K562 treated with DMSO at 1 percent for 4 hours (cell line): ENCODE data around the gene LRRC75B. TPM values are rescaled to one million over a fixed set of nuclear protein-coding genes. Genes with fewer than 3 reads are reported as not detected.

ENCODE experiments used
- total RNA-seq: library from RNA; unstranded; fragments of 300-600 nt; gene quantifications from 2 replicates; pipeline ENCODE4 v1.2.3, GENCODE V29; 2022; ENCODE audit not compliant: insufficient read depth

The LRRC75B gene, protein sequence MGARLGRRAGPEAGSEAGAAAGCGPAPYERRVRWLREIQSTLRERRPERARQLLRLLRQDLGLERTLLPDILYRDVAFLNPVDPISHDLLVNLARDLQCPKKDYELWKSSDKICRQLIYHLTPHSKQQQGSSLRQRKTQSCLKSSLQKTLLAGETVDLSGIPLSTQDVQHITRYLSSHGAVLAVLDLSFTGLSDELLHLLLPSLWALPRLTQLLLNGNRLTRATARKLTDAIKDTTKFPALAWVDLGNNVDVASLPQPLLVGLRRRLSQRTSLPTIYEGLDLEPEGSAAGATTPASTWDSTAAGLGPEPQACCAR
- total RNA-seq, result 2.1 TPM in 1 of 2 replicates, not detected in the other

DNA sequence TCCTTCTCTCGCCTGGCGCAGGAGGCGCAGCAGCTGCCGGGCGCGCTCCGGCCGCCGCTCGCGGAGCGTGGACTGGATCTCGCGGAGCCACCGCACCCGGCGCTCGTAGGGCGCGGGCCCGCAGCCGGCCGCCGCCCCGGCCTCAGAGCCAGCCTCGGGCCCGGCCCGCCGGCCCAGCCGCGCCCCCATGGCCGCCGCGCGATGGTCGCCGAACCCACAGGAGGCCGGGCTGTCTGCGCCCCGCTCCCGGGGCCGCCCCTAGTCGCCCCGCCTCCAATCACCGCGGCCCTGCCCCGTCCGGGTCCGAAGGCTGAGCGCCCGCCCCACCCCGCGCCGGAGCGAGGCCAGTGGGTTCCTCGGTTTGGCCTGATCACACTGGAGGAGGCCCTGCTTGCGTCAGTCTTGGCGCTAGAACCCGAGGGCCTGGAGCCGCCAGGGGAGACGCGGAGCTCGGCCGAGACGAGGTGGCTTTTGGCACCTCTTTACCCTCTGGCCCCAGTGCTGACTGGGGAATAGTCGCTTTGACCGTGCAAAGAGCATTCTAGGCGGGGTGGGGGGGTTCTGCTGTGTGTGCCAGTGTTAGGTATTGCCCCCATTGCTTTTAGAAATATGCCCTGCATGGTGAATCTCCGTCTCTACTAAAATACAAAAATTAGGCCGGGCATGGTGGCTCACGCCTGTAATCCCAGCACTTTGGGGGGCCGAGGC is at the start of gene LRRC75B:
Gene LRRC75B (minus strand): TSS at position 223 of the 708 bp plus-strand sequence. CDS start 34 bp downstream, at position 189.

DNA sequence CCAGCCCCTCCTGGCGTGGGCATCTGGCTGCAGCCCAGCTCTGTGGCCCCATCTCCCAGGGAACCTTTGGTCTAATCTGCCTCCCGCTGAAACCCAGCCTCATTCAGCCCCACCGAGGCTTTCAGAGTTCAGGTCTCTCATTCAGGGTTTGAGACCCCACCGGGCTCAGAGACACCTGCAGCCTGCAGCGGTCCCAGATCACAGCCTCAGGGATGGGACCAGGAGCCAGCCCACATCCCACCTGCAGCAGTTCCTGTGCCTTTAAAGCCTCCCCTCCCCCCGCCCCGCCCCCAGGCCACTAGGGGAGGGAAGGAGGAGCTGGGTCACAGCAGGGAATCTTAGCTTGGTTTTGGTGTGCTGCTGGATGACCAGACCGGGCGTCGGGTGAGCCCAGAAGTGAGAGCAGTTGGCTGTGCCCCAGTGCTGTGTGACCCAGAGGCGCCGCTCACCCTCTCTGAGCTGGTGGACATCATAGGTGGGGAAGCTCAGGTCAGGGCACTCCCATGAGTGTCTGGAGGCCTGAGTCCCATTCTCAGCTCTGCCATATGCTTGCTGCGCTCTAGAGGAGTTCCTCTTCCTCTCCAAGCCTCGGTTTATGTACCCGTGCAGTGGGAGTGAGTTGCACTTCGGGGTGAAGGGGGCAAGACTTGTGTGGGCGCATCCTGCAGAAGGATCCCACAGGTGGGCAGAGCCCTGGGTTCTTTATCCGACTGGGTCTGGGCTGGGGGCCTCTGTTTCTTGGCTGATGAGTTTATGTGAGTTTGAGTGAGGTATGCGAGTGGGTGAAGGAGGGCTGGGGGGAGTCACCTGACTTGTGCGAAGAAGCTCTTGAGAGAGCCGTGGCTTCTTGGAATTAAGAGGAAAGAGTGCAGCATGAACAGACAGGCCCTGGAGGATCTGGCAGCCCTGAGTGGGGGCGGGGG is 10.2 kb upstream of the LRRC75B start, which contains the start of gene GGT1:
Gene GGT1 (plus strand): TSS at position 347 of the 923 bp plus-strand sequence. CDS start 7,889 bp downstream, outside the sequence.

DNA sequence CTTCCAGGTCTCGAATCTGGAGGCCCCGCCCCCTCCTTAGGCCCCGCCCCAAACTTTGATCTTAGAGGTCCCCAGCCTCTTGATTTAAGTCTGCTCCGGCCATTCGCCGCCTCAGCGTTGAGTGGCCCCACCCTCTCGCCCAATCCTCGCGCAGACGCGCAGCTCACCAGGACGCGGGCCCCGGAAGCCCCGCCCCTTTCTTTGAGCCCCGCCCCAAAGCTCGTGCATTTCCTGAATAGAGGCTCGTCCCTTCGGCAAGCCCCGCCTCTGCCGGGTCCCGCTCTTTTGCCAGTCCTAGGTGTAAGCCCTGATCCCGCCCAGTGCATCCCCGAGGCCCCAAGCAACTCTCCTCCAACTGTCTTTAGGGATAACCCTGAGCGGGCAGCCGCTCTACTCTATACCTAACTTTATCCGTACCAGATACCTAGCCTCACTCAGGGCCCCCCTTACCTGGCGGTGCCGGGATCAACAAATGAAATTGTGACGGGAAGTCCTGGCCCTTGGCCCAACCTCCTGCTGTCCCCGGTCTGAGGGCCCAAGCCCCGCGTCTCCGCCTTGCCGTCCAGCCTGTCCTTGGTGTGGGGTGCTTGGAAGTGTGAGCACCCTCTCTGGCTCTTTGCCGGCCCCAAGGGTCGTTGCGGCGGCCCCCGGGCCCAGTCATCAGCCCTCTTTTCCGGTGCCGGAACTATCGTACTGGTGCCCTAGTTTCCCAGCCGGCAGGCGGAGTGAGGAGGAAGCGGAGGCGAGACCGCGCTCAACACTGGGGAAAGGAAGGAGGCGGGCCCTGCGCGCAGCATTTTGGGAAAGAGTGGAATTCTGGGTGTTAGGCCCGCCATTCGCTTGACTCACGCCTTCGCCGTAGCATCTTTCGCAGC is 37.5 kb downstream of the LRRC75B start, which contains the start of gene SNRPD3:
Gene SNRPD3 (plus strand): TSS at position 835 of the 875 bp plus-strand sequence. CDS start 1,676 bp downstream, outside the sequence.

DNA sequence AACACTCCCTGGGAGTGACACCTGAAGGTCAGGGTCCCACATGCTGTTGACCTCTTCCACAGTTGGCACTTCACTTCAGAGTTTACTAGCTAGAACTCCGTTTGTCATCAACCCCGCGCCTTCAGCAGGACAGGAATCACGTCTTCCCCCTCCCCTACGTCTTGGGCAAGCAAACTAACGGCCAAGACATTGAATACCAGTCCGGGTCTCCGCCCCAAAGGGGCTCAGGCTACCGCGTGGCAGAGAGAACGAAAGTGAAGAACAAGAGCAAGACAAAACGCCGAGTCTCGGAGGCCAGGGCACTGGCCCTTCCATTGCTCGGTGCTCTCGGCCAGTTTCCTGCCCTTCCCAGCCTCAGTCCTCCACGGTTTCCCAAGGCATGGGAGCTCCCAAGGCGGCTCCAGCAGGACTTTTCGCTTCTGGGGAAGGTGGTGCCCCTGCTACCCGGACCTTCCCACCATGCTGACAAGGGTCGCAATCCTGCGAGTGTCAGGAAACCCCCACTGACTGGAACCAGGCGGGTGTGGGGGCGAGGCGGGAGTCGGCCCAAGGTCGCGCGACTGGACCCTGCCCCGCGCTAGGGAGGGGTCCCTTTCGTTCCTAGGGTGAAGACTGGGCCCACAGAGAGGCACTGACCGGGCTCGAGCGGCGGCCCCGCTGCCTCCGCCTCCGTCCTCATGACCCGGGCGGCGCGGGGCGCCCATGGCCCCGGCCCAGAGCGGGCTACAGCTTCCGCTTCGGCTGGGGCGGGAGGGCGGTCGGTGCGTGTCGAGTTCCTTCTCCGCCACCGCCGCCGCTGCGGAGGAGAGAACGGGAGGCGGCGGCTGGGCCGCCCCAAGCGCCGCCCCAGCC is 38.3 kb downstream of the LRRC75B start, which contains the start of gene GUCD1:
Gene GUCD1 (minus strand): TSS at position 826 of the 852 bp plus-strand sequence. CDS start 147 bp downstream, at position 679.

Other genes with a start within 250 kb of the LRRC75B start
- 3.0 and 3.5 TPM in 2 replicates for gene ADORA2A, start 165.5 kb downstream of the LRRC75B start, total RNA-seq
- 0.53 TPM in 1 of 2 replicates, not detected in the other for gene UPB1, start 97.7 kb downstream of the LRRC75B start, total RNA-seq
- 45.0 and 50.7 TPM in 2 replicates for gene GUCD1, start 37.9 kb downstream of the LRRC75B start, total RNA-seq
- 69.4 and 83.1 TPM in 2 replicates for gene SNRPD3, start 37.1 kb downstream of the LRRC75B start, total RNA-seq
- gene GGT1, start 10.1 kb upstream of the LRRC75B start, total RNA-seq, result 22.2 and 24.6 TPM in 2 replicates
- gene PIWIL3, start 181.6 kb upstream of the LRRC75B start, total RNA-seq, result not detected in 2 replicates
- gene SGSM1, start 213.1 kb upstream of the LRRC75B start, total RNA-seq, result not detected in 2 replicates